ENCODE data around the gene PLEKHN1. TPM values are rescaled to one million over a fixed set of nuclear protein-coding genes. Genes with fewer than 3 reads are reported as not detected.

Gene PLEKHN1
- total RNA-seq, 6 donors from 2014 or later, result 1.1 to 11.5 (median 1.6) TPM

GRCh38 chr1:999725-1000356, 33.6 kb downstream of the PLEKHN1 start, which contains the start of gene HES4:
TSS of gene HES4 (minus strand) at chr1:1000097. CDS start at chr1:999973, 124 bp downstream.
- 1 to 3% methylated on average over 5 to 32 of the region's 95 CpGs for whole genome bisulfite sequencing, 2 donors

GRCh38 chr1:1000357-1001056, 34.2 kb downstream of the PLEKHN1 start:
- Histone ChIP-seq H3K36me3 (no peaks in the 10 kb centered on the region), H3K4me3 (peak overlapping the region; percentile 29 to 72 (median 64)), H3K9me3 (no peaks in the 10 kb centered on the region), H3K27me3 (peaks cover 0 to 41% (median 18%) of the 10 kb centered on the region in 4 donors), H3K4me1 (peaks cover 36 to 60% (median 52%) of the 10 kb centered on the region in 4 donors), H3K27ac (peak overlapping the region; percentile 96 to 98 (median 98))
- DNase-seq (peak; percentile 63 to 97), ATAC-seq (ENCODE audit: low FRiP score in 2 of 2) (peak; percentile 64 to 71)
- 0 to 3% methylated on average over 4 to 8 of the region's 75 CpGs for WGBS, 2 donors
- TF ChIP-seq CTCF (IDR thresholded peaks at IDR 0.05) (peak in 2 of 6 experiments; percentile 44 to 46), POLR2AphosphoS5 (IDR thresholded peaks at IDR 0.05) (peak; percentile 83 to 94), EP300 (IDR thresholded peaks at IDR 0.05) (peak in 2 of 4 donors; percentile 13 to 88), POLR2A (IDR thresholded peaks at IDR 0.05) (no peak)

More at GRCh38 chr1:999725-1000356, 33.6 kb downstream of the PLEKHN1 start, which contains the start of gene HES4:
- Histone ChIP-seq H3K4me3 (peak within 1 kb of the TSS; percentile 40 to 72 (median 64)), H3K27ac (peak within 1 kb of the TSS; percentile 96 to 98 (median 98)), H3K9me3 (no peaks in the 10 kb centered on the region), H3K36me3 (no peaks in the 10 kb centered on the region), H3K4me1 (peaks cover 30 to 53% (median 45%) of the 10 kb centered on the region in 4 donors), H3K27me3 (peaks cover 0 to 41% (median 18%) of the 10 kb centered on the region in 4 donors)
- ATAC-seq (ENCODE audit: low FRiP score in 2 of 2), result peak; percentile 86 to 88
- peak in 1 of 4 donors; percentile 49 for TF ChIP-seq EP300 (IDR thresholded peaks at IDR 0.05)
- TF ChIP-seq CTCF (IDR thresholded peaks at IDR 0.05), result peak in 1 of 6 experiments; percentile 3
- peak; percentile 40 to 69 for TF ChIP-seq POLR2AphosphoS5 (IDR thresholded peaks at IDR 0.05)
- peak in 3 of 4 donors; percentile 79 to 91 (median 86) for TF ChIP-seq POLR2A (IDR thresholded peaks at IDR 0.05)
- peak; percentile 91 to 96 for DNase-seq

- TF ChIP-seq POLR2AphosphoS5 (IDR thresholded peaks at IDR 0.05) (no peak), CTCF (IDR thresholded peaks at IDR 0.05) (peak in 1 of 6 experiments; percentile 1), POLR2A (IDR thresholded peaks at IDR 0.05) (no peak)
- no peaks in the 10 kb centered on the region for H3K9me3 ChIP-seq
- no peak for DNase-seq
- ATAC-seq (ENCODE audit: low FRiP score in 2 of 2), result no peak
- peaks cover 41 to 62% (median 56%) of the 10 kb centered on the region in 4 donors for H3K4me1 ChIP-seq
- no peaks in the 10 kb centered on the region for H3K36me3 ChIP-seq
- WGBS, 2 donors, result 1 to 2% methylated on average over 21 to 45 of the region's 58 CpGs
- H3K27ac ChIP-seq, result peak overlapping the region; percentile 96 to 98 (median 98)
- peaks cover 0 to 41% (median 18%) of the 10 kb centered on the region in 4 donors for H3K27me3 ChIP-seq
- peak overlapping the region; percentile 29 to 72 (median 64) for H3K4me3 ChIP-seq
Observed at GRCh38 chr1:1001057-1001783, 34.9 kb downstream of the PLEKHN1 start.

- H3K27me3 ChIP-seq, result peaks cover 0 to 24% (median 7%) of the 10 kb centered on the region in 4 donors
- no peaks in the 10 kb centered on the region for H3K9me3 ChIP-seq
- H3K4me1 ChIP-seq, result peaks cover 37 to 54% (median 46%) of the 10 kb centered on the region in 4 donors
- H3K36me3 ChIP-seq, result no peaks in the 10 kb centered on the region
- ATAC-seq (ENCODE audit: low FRiP score in 2 of 2), result no peak
- DNase-seq, result peak in 1 of 2 donors; percentile 71
- no peak overlapping the region for H3K27ac ChIP-seq
- H3K4me3 ChIP-seq, result no peak overlapping the region
- no peak for TF ChIP-seq CTCF (IDR thresholded peaks at IDR 0.05)
- no peak for TF ChIP-seq EP300 (IDR thresholded peaks at IDR 0.05)
- no peak for TF ChIP-seq POLR2AphosphoS5 (IDR thresholded peaks at IDR 0.05)
- no peak for TF ChIP-seq POLR2A (IDR thresholded peaks at IDR 0.05)
- WGBS, 2 donors, result 84 to 93% methylated on average over 10 to 14 of the region's 22 CpGs
Observed at GRCh38 chr1:1003618-1004419, 37.5 kb downstream of the PLEKHN1 start.
